GM19043 (cell line): ENCODE measurements around the gene TMEM196.

Experiments used
- ATAC-seq: cut with Tn5 transposase; IDR thresholded peaks from one replicate; pipeline ENCODE4 v1.9.1; 2021; ENCODE audit warnings: low read depth; ENCODE audit not compliant: unreplicated experiment

TMEM196 gene

GRCh38 chr7:19772841-19773760, at the start of gene TMEM196:
TMEM196 (minus strand) TSS chr7:19773617; CDS start chr7:19772696, 921 bp downstream.
- no peak for ATAC-seq

- ATAC-seq = no peak
Measured at GRCh38 chr7:19816128-19816527, 42.7 kb upstream of the TMEM196 start.

GRCh38 chr7:19815546-19815945, 42.1 kb upstream of the TMEM196 start:
- ATAC-seq = no peak

GRCh38 chr7:19814776-19815175, 41.4 kb upstream of the TMEM196 start:
- ATAC-seq = no peak

GRCh38 chr7:19811386-19811785, 38.0 kb upstream of the TMEM196 start:
- ATAC-seq = no peak

GRCh38 chr7:19798986-19799385, 25.6 kb upstream of the TMEM196 start:
- ATAC-seq = no peak

GRCh38 chr7:19783541-19783940, 10.1 kb upstream of the TMEM196 start:
- ATAC-seq = no peak

GRCh38 chr7:19776981-19777380, 3.6 kb upstream of the TMEM196 start:
- ATAC-seq = no peak

- no peak for ATAC-seq
Measured at GRCh38 chr7:19775578-19775977, 2.2 kb upstream of the TMEM196 start.

GRCh38 chr7:19772306-19772705, 1.1 kb downstream of the TMEM196 start:
- ATAC-seq = no peak

GRCh38 chr7:19762631-19763030, 10.8 kb downstream of the TMEM196 start:
- ATAC-seq = no peak

- no peak for ATAC-seq
Measured at GRCh38 chr7:19754521-19755116, 18.8 kb downstream of the TMEM196 start.

- no peak for ATAC-seq
Measured at GRCh38 chr7:19752020-19752419, 21.4 kb downstream of the TMEM196 start.

- ATAC-seq = no peak
Measured at GRCh38 chr7:19749658-19750057, 23.8 kb downstream of the TMEM196 start.

- ATAC-seq = no peak
Measured at GRCh38 chr7:19747740-19748339, 25.6 kb downstream of the TMEM196 start.

- ATAC-seq = no peak
Measured at GRCh38 chr7:19744075-19744474, 29.3 kb downstream of the TMEM196 start.

- ATAC-seq = no peak
Measured at GRCh38 chr7:19728716-19729115, 44.7 kb downstream of the TMEM196 start.

- no peak for ATAC-seq
Measured at GRCh38 chr7:19725770-19726169, 47.6 kb downstream of the TMEM196 start.

GRCh38 chr7:19715499-19715898, 57.9 kb downstream of the TMEM196 start:
- no peak for ATAC-seq

GRCh38 chr7:19713676-19714075, 59.7 kb downstream of the TMEM196 start:
- no peak for ATAC-seq

- ATAC-seq = no peak
Measured at GRCh38 chr7:19709249-19709578, 64.2 kb downstream of the TMEM196 start.
